Measurements from ENCODE around the gene NPAS3.

NPAS3 gene

DNA sequence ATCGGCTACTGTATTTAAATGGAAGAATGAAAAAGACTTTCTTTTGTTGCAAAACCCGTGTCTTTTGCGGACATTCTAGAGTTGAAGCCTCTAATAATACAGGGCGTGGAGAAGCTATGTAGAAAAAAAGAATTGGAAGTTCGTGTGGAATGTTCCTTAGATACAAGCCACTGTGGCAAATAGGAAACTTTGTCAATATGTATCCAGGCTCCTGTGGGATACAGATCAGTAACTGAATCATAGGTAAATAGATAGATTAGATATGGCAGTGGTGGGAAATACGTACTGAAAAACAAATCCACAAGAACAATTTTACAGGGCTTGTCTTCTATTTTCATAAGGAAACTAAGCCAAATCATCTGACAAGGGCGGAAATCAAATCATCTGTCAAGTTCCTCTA, 766.8 kb downstream of the NPAS3 start:
- Mint-ChIP-seq H3K27me3 (ENCODE audit: low read depth) (no peaks in the 10 kb centered on the region), H3K4me3 (no peak overlapping the region), H3K9me3 (no peaks in the 10 kb centered on the region), H3K27ac (no peak overlapping the region), H3K36me3 (ENCODE audit: low read depth) (no peaks in the 10 kb centered on the region), H3K4me1 (no peaks in the 10 kb centered on the region)
- TF ChIP-seq, protein P1, sequence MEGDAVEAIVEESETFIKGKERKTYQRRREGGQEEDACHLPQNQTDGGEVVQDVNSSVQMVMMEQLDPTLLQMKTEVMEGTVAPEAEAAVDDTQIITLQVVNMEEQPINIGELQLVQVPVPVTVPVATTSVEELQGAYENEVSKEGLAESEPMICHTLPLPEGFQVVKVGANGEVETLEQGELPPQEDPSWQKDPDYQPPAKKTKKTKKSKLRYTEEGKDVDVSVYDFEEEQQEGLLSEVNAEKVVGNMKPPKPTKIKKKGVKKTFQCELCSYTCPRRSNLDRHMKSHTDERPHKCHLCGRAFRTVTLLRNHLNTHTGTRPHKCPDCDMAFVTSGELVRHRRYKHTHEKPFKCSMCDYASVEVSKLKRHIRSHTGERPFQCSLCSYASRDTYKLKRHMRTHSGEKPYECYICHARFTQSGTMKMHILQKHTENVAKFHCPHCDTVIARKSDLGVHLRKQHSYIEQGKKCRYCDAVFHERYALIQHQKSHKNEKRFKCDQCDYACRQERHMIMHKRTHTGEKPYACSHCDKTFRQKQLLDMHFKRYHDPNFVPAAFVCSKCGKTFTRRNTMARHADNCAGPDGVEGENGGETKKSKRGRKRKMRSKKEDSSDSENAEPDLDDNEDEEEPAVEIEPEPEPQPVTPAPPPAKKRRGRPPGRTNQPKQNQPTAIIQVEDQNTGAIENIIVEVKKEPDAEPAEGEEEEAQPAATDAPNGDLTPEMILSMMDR (IDR thresholded peaks at IDR 0.05; ENCODE audit: unreplicated experiment in 3 of 3) = no peak

DNA sequence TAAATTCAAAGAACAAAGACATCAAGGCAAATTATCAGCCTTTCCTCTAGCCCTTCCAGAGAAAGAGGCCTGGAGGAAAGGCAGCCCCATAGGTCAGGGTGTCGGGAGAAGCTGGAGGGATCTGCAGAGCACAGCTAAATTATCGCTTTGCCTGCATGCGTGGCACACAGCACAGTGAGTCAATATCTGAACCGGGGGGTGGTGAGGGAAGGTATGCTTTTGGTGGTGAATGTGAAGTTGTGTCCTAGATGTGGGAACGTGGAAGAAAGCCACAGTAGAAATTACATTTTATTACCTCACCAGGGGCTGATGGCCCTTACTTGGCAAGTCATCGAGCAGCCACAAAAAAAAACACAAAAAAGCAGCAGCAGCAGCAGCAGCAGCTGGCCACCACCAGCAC, 769.0 kb downstream of the NPAS3 start:
- H3K36me3 Mint-ChIP-seq (ENCODE audit: low read depth) = no peaks in the 10 kb centered on the region
- H3K4me3 Mint-ChIP-seq = no peak overlapping the region
- peaks cover 4% of the 10 kb centered on the region for H3K27me3 Mint-ChIP-seq (ENCODE audit: low read depth)
- peak overlapping the region in 1 of 3 experiments; percentile 2 for H3K27ac Mint-ChIP-seq
- H3K9me3 Mint-ChIP-seq = no peaks in the 10 kb centered on the region
- TF ChIP-seq, protein P1 (IDR thresholded peaks at IDR 0.05; ENCODE audit: unreplicated experiment in 3 of 3) = no peak
- H3K4me1 Mint-ChIP-seq = no peaks in the 10 kb centered on the region

DNA sequence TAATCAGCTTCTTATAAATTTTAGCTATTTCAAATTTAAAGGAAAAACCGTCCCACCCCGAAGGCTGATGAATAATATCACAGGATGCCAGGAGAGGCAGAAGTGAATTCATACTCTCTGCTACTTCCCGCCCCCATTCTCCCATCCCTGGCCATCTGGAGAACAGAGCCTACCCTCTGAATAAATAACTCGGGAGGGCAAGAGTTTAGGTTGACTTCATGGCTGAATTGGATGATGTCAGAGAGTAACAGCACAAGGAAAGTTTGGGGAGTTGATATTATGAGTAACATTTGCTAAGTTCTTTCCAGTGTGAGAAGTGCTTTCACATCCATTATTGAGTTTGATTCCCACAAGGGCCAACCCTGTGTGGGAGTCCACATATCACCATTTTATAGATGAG, 770.6 kb downstream of the NPAS3 start:
- Mint-ChIP-seq H3K27me3 (ENCODE audit: low read depth) (peaks cover 4% of the 10 kb centered on the region), H3K36me3 (ENCODE audit: low read depth) (no peaks in the 10 kb centered on the region), H3K9me3 (no peaks in the 10 kb centered on the region), H3K4me3 (no peak overlapping the region), H3K27ac (no peak overlapping the region), H3K4me1 (no peaks in the 10 kb centered on the region)
- TF ChIP-seq, protein P1 (IDR thresholded peaks at IDR 0.05; ENCODE audit: unreplicated experiment in 3 of 3) = no peak

DNA sequence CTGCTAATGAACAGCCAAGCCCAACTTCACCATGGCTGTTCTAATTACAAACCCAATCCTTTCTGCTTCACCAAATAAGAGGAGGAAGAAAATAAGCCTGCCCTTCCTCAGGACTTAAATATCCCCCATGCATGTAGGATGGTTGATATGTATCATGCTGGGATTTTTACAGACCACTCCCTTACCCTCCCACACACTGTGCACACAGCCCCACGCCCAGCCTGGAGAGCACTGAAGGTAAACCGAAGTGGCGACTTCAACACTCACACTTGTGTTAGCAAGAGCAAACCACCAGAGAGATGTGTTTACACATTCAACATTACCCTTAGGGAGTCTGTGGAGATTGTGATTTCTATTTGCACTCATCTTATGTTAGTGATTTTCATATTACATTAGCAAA, 771.0 kb downstream of the NPAS3 start:
- Mint-ChIP-seq H3K27ac (no peak overlapping the region), H3K4me1 (no peaks in the 10 kb centered on the region), H3K9me3 (no peaks in the 10 kb centered on the region), H3K4me3 (no peak overlapping the region), H3K36me3 (ENCODE audit: low read depth) (no peaks in the 10 kb centered on the region), H3K27me3 (ENCODE audit: low read depth) (peaks cover 4% of the 10 kb centered on the region)
- TF ChIP-seq, protein P1 (IDR thresholded peaks at IDR 0.05; ENCODE audit: unreplicated experiment in 3 of 3) = no peak

DNA sequence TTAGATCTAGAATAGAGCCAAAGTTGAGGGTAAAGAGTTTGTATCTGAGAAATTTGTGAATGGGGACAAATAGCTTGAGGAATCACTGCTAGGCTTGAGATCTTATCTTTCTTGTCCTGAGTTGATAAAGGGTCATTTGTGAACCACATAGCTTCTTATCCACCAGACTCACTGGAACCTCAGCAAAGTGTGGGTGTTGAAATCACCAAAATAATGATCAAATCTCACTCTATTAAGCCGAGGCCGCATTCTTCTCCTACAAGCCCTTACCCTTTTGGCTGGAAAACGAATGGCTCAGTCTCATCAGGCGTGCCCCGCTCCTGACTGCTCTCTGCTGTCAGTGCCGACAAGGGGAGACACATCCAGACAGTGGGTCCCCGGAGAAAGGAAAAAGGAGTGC, 771.6 kb downstream of the NPAS3 start:
- no peak overlapping the region for H3K27ac Mint-ChIP-seq
- H3K27me3 Mint-ChIP-seq (ENCODE audit: low read depth) = peaks cover 4% of the 10 kb centered on the region
- no peak overlapping the region for H3K4me3 Mint-ChIP-seq
- H3K36me3 Mint-ChIP-seq (ENCODE audit: low read depth) = no peaks in the 10 kb centered on the region
- no peaks in the 10 kb centered on the region for H3K4me1 Mint-ChIP-seq
- H3K9me3 Mint-ChIP-seq = no peaks in the 10 kb centered on the region
- TF ChIP-seq, protein P1 (IDR thresholded peaks at IDR 0.05; ENCODE audit: unreplicated experiment in 3 of 3) = no peak

DNA sequence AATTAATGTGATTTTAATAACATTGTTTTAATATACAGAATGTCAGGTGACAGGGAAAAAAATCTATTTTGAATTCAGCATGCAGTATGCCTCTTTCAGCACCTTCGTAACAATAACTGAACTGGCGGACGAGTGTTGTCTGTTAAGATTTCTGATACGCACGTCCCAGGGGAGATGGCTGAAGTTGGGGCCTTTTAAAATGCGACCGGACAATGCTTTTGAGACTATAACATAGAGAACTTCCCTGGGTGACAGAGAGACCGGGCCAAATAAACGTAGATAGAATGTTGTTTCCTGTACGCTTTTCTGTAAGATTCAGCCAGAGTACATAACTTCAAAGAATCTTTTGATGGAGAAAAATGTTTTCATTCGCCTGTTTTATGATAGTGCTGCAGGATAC, 772.5 kb downstream of the NPAS3 start:
- Mint-ChIP-seq H3K36me3 (ENCODE audit: low read depth) (no peaks in the 10 kb centered on the region), H3K4me3 (no peak overlapping the region), H3K27ac (no peak overlapping the region), H3K4me1 (no peaks in the 10 kb centered on the region), H3K9me3 (no peaks in the 10 kb centered on the region), H3K27me3 (ENCODE audit: low read depth) (peaks cover 4% of the 10 kb centered on the region)
- TF ChIP-seq, protein P1 (IDR thresholded peaks at IDR 0.05; ENCODE audit: unreplicated experiment in 3 of 3) = no peak

Data from nephron (organoid).